ENCODE measurements around the gene INTS4.
"Not testable (repeated sequence)": the region's sequence is repeated elsewhere in the genome, so short reads cannot be mapped to it uniquely, and the experiment has no call there.

Gene INTS4

DNA sequence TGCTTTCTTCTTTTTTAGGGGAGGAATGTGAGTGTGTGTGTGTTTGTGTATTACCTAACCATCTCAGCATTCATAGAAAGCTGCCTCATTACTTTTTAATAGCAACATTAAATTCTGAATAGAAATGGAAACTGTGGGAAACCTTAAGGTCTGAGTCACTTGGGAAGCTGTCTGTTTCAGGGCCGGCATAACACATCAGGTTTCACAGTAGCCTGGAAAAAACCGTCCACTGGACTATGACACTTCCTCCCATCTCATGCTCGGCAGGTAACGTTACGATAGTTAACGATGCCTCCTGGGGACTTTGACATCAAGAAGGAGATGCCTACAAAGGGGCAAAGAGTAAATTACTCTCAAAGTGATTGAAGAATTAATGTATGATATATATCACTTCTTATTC lies 83.6 kb downstream of the INTS4 start:
- not testable (repeated sequence) for H3K27me3 ChIP-seq (ENCODE audit: control insufficient read depth in 2 of 2, insufficient read depth in 2 of 2, low read length in 2 of 2); H3K9ac ChIP-seq (ENCODE audit: low read depth in 1 of 2, low read length in 2 of 2); H3K4me3 ChIP-seq (ENCODE audit: low read length in 2 of 2); H3K27ac ChIP-seq (ENCODE audit: low read depth in 2 of 2, low read length in 2 of 2); H3K9me3 ChIP-seq (ENCODE audit: control insufficient read depth in 2 of 2, low read length in 2 of 2)
- peaks cover 2 to 17% of the 10 kb centered on the region in 2 donors for H3K36me3 ChIP-seq (ENCODE audit: control insufficient read depth in 2 of 2, insufficient read depth in 2 of 2, low read length in 2 of 2)
- peaks cover 6 to 11% of the 10 kb centered on the region in 2 donors for H3K4me1 ChIP-seq (ENCODE audit: control insufficient read depth in 2 of 2, insufficient read depth in 2 of 2, low read length in 2 of 2)

DNA sequence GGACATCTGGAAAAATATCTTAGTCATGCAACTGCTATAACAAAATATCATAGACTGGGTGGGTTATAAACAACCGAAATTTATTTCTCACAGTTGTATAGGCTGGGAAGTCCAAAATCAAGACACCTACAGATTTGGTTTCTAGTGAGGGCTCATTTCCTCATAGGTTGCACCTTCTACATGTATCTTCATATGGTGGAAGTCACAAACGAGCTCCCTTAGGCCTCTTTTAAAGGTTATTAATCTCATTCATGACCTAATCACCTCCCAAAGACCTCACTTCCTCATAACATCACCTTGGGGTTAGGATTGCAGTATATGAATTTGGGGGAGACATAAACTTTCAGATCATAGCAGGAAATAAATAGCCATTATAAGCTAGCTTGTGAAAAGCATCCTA lies 85.2 kb downstream of the INTS4 start:
- Histone ChIP-seq H3K27me3 (ENCODE audit: control insufficient read depth in 2 of 2, insufficient read depth in 2 of 2, low read length in 2 of 2) (no peaks in the 10 kb centered on the region), H3K9ac (ENCODE audit: low read depth in 1 of 2, low read length in 2 of 2) (no peak overlapping the region), H3K4me3 (ENCODE audit: low read length in 2 of 2) (no peak overlapping the region), H3K4me1 (ENCODE audit: control insufficient read depth in 2 of 2, insufficient read depth in 2 of 2, low read length in 2 of 2) (peaks cover 2% of the 10 kb centered on the region in 2 donors), H3K36me3 (ENCODE audit: control insufficient read depth in 2 of 2, insufficient read depth in 2 of 2, low read length in 2 of 2) (peaks cover 2 to 21% of the 10 kb centered on the region in 2 donors), H3K9me3 (ENCODE audit: control insufficient read depth in 2 of 2, low read length in 2 of 2) (no peaks in the 10 kb centered on the region), H3K27ac (ENCODE audit: low read depth in 2 of 2, low read length in 2 of 2) (no peak overlapping the region)

DNA sequence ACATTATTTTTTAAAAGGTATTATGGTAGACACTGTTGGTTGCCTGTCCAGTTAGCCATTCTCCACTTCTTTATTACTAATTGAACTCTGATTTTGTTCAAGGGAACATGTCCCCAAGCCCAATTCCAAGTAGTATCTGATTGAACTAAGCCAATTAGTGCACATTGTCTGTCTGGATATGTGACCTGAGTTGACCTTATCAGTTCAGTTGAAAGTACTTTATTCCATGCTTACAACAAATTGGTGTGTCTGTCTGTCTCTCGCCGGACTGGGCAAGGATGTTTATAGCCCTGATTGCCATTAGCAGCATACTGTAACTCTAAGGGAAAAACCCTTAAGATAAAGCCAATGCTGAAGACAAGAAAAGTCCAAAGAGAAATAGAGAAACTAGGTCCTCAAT lies 85.6 kb downstream of the INTS4 start:
- no peak overlapping the region for H3K4me3 ChIP-seq (ENCODE audit: low read length in 2 of 2)
- H3K4me1 ChIP-seq (ENCODE audit: control insufficient read depth in 2 of 2, insufficient read depth in 2 of 2, low read length in 2 of 2), result peaks cover 0 to under 1% of the 10 kb centered on the region in 2 donors
- H3K36me3 ChIP-seq (ENCODE audit: control insufficient read depth in 2 of 2, insufficient read depth in 2 of 2, low read length in 2 of 2), result peaks cover 2 to 21% of the 10 kb centered on the region in 2 donors
- H3K9me3 ChIP-seq (ENCODE audit: control insufficient read depth in 2 of 2, low read length in 2 of 2), result no peaks in the 10 kb centered on the region
- no peak overlapping the region for H3K27ac ChIP-seq (ENCODE audit: low read depth in 2 of 2, low read length in 2 of 2)
- H3K9ac ChIP-seq (ENCODE audit: low read depth in 1 of 2, low read length in 2 of 2), result no peak overlapping the region
- H3K27me3 ChIP-seq (ENCODE audit: control insufficient read depth in 2 of 2, insufficient read depth in 2 of 2, low read length in 2 of 2), result no peaks in the 10 kb centered on the region

DNA sequence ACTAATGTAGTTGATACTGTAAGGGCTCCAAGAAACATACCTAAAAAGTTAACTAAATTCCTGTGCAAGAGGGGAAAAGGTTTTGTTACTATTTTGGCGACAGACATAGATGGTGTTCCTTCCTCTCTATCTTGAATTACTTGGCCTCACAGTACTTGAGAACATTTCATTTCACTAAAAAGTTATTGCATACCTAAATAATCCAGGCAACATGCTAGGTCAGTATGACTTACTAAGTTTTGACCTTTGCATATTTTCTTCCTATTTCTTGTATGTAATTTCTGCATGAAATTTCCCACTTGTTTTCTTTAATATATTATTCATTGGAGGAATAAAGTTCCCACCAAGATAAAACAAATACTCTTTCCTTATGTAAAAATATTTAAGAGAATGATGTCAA lies 99.5 kb downstream of the INTS4 start:
- H3K9me3 ChIP-seq (ENCODE audit: control insufficient read depth in 2 of 2, low read length in 2 of 2); H3K9ac ChIP-seq (ENCODE audit: low read depth in 1 of 2, low read length in 2 of 2); H3K27me3 ChIP-seq (ENCODE audit: control insufficient read depth in 2 of 2, insufficient read depth in 2 of 2, low read length in 2 of 2); H3K4me1 ChIP-seq (ENCODE audit: control insufficient read depth in 2 of 2, insufficient read depth in 2 of 2, low read length in 2 of 2); H3K27ac ChIP-seq (ENCODE audit: low read depth in 2 of 2, low read length in 2 of 2); H3K4me3 ChIP-seq (ENCODE audit: low read length in 2 of 2): not testable (repeated sequence)
- H3K36me3 ChIP-seq (ENCODE audit: control insufficient read depth in 2 of 2, insufficient read depth in 2 of 2, low read length in 2 of 2), result peaks cover 0 to 11% of the 10 kb centered on the region in 2 donors

DNA sequence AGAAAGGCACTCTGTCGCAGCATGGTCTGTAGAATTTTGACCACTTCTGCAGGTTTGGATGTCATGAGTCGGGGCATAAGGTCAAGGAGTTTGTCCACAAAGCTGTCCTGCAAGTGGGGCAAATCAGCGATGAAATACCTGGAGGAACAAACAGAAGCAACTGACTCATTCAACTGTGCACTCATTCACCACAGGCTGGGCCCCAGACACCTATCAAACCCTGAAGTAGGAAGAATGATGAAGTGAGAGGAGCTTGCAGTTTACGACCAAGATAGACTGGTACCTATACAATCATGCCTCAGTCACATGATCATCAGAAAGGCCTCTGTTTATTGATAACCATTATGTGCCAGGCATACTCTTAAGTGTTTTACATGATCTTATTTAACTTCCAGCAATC lies 102.8 kb downstream of the INTS4 start:
- H3K27ac ChIP-seq (ENCODE audit: low read depth in 2 of 2, low read length in 2 of 2); H3K27me3 ChIP-seq (ENCODE audit: control insufficient read depth in 2 of 2, insufficient read depth in 2 of 2, low read length in 2 of 2); H3K9ac ChIP-seq (ENCODE audit: low read depth in 1 of 2, low read length in 2 of 2); H3K4me1 ChIP-seq (ENCODE audit: control insufficient read depth in 2 of 2, insufficient read depth in 2 of 2, low read length in 2 of 2); H3K4me3 ChIP-seq (ENCODE audit: low read length in 2 of 2); H3K36me3 ChIP-seq (ENCODE audit: control insufficient read depth in 2 of 2, insufficient read depth in 2 of 2, low read length in 2 of 2); H3K9me3 ChIP-seq (ENCODE audit: control insufficient read depth in 2 of 2, low read length in 2 of 2): not testable (repeated sequence)

DNA sequence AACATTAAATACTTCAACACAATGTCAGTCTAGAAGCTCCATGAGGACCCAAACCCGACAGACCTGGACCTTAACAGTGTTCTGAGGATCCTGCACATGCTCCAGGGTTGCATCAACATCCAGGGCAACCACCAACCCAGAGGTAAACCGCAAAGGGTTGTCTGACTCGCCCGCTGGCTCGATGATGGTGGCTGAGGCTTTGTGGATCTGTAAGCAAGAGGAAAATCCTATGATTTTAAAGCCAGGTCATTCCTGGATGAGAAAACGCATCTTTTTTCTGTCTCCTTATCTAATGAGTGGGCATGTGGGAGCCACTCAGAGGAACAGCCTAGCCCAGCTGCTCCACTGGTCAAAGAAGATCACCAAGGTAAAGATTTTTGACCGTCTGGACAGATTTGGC lies 103.2 kb downstream of the INTS4 start:
- H3K4me3 ChIP-seq (ENCODE audit: low read length in 2 of 2); H3K9me3 ChIP-seq (ENCODE audit: control insufficient read depth in 2 of 2, low read length in 2 of 2); H3K27me3 ChIP-seq (ENCODE audit: control insufficient read depth in 2 of 2, insufficient read depth in 2 of 2, low read length in 2 of 2); H3K36me3 ChIP-seq (ENCODE audit: control insufficient read depth in 2 of 2, insufficient read depth in 2 of 2, low read length in 2 of 2); H3K27ac ChIP-seq (ENCODE audit: low read depth in 2 of 2, low read length in 2 of 2); H3K4me1 ChIP-seq (ENCODE audit: control insufficient read depth in 2 of 2, insufficient read depth in 2 of 2, low read length in 2 of 2); H3K9ac ChIP-seq (ENCODE audit: low read depth in 1 of 2, low read length in 2 of 2): not testable (repeated sequence)

DNA sequence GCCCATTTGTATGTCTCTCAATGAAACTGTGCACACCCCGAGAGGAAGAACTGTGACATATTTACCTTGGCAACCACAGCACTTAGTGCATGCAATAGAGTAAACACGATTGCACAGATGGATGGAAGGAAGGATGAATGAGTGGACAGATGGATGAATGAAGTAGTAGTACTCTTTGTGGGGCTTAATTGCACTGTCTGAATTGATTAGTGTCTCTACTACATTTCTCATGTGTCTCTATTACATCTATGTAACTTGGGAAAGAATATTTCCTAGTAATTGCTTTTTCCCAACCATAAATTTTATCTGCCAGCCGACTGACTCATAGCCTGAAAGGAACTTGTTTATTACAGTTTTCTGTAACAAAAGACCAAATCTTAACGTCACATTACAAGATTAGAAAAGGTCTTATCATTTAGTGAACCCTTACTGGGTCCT lies 103.8 kb downstream of the INTS4 start:
- not testable (repeated sequence) for H3K27me3 ChIP-seq (ENCODE audit: control insufficient read depth in 2 of 2, insufficient read depth in 2 of 2, low read length in 2 of 2); H3K9me3 ChIP-seq (ENCODE audit: control insufficient read depth in 2 of 2, low read length in 2 of 2); H3K9ac ChIP-seq (ENCODE audit: low read depth in 1 of 2, low read length in 2 of 2); H3K36me3 ChIP-seq (ENCODE audit: control insufficient read depth in 2 of 2, insufficient read depth in 2 of 2, low read length in 2 of 2); H3K27ac ChIP-seq (ENCODE audit: low read depth in 2 of 2, low read length in 2 of 2); H3K4me1 ChIP-seq (ENCODE audit: control insufficient read depth in 2 of 2, insufficient read depth in 2 of 2, low read length in 2 of 2); H3K4me3 ChIP-seq (ENCODE audit: low read length in 2 of 2)

DNA sequence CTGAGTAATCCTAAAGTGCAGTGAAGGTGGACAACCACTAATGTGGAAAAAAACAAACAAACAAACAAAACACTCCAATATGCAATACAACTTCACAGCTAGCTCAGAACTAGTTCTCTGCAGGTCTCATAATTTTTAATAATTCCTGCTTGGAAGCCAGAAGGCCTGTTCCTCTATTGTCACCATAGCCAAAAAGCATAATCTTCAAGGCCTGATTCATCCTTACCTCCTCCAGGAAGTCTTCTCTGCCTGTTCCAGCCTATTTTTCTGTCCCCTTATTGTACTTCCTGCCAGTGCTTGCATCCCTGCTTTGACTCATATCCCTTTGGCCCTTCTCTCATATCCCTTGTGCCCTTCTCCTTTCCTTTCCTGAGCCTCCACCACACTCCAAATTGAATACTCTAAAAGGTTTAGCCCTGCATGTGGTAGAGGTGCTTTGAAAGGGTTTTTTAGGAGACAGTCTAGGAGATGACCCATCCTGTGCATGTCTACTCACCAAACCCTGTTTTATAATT lies 104.3 kb downstream of the INTS4 start:
- not testable (repeated sequence) for H3K9me3 ChIP-seq (ENCODE audit: control insufficient read depth in 2 of 2, low read length in 2 of 2); H3K9ac ChIP-seq (ENCODE audit: low read depth in 1 of 2, low read length in 2 of 2); H3K4me3 ChIP-seq (ENCODE audit: low read length in 2 of 2); H3K36me3 ChIP-seq (ENCODE audit: control insufficient read depth in 2 of 2, insufficient read depth in 2 of 2, low read length in 2 of 2); H3K27ac ChIP-seq (ENCODE audit: low read depth in 2 of 2, low read length in 2 of 2); H3K4me1 ChIP-seq (ENCODE audit: control insufficient read depth in 2 of 2, insufficient read depth in 2 of 2, low read length in 2 of 2); H3K27me3 ChIP-seq (ENCODE audit: control insufficient read depth in 2 of 2, insufficient read depth in 2 of 2, low read length in 2 of 2)

DNA sequence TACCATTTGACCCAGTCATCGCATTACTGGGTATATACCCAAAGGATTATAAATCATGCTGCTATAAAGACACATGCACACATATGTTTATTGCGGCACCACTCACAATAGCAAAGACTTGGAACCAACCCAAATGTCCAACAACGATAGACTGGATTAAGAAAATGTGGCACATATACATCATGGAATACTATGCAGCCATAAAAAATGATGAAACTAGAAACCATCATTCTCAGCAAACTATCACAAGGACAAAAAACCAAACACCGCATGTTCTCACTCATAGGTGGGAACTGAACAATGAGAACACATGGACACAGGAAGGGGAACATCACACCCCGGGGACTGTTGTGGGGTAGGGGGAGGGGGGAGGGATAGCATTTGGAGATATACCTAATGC lies 105.4 kb downstream of the INTS4 start:
- H3K27me3 ChIP-seq (ENCODE audit: control insufficient read depth in 2 of 2, insufficient read depth in 2 of 2, low read length in 2 of 2); H3K27ac ChIP-seq (ENCODE audit: low read depth in 2 of 2, low read length in 2 of 2); H3K9me3 ChIP-seq (ENCODE audit: control insufficient read depth in 2 of 2, low read length in 2 of 2); H3K9ac ChIP-seq (ENCODE audit: low read depth in 1 of 2, low read length in 2 of 2); H3K4me1 ChIP-seq (ENCODE audit: control insufficient read depth in 2 of 2, insufficient read depth in 2 of 2, low read length in 2 of 2); H3K4me3 ChIP-seq (ENCODE audit: low read length in 2 of 2): not testable (repeated sequence)
- peaks cover 6 to 13% of the 10 kb centered on the region in 2 donors for H3K36me3 ChIP-seq (ENCODE audit: control insufficient read depth in 2 of 2, insufficient read depth in 2 of 2, low read length in 2 of 2)

DNA sequence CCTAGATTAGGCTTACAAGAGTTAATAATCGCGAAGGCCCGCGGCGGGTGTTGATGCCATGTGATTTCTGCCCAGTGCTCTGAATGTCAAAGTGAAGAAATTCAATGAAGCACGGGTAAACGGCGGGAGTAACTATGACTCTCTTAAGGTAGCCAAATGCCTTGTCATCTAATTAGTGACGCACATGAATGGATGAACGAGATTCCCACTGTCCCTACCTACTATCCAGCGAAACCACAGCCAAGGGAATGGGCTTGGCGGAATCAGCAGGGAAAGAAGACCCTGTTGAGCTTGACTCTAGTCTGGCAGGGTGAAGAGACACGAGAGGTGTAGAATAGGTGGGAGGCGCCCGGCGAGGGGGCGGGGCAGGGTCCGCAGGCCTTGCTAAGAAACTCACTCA lies 108.1 kb downstream of the INTS4 start:
- Histone ChIP-seq H3K4me3 (ENCODE audit: low read length in 2 of 2) (no peak overlapping the region), H3K36me3 (ENCODE audit: control insufficient read depth in 2 of 2, insufficient read depth in 2 of 2, low read length in 2 of 2) (peaks cover 20 to 23% of the 10 kb centered on the region in 2 donors), H3K9ac (ENCODE audit: low read depth in 1 of 2, low read length in 2 of 2) (no peak overlapping the region), H3K9me3 (ENCODE audit: control insufficient read depth in 2 of 2, low read length in 2 of 2) (no peaks in the 10 kb centered on the region), H3K27me3 (ENCODE audit: control insufficient read depth in 2 of 2, insufficient read depth in 2 of 2, low read length in 2 of 2) (no peaks in the 10 kb centered on the region), H3K4me1 (ENCODE audit: control insufficient read depth in 2 of 2, insufficient read depth in 2 of 2, low read length in 2 of 2) (no peaks in the 10 kb centered on the region), H3K27ac (ENCODE audit: low read depth in 2 of 2, low read length in 2 of 2) (no peak overlapping the region)

DNA sequence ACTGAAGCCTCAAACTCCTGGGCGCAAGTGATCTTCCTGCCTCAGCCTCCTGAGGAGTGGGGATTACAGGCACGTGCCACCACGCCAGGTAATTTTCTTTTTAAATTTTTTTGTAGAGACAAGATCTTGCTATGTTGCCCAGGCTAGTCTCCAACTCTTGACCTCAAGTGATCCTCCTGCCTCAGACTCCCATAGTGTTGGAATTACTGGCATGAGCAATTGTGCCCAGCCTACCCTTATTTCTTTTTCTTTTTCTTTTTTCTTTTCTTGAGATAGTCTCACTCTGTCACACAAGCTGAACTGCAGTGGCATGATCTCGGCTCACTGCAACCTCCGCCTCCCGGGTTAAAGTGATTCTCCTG lies 109.7 kb downstream of the INTS4 start:
- no peak overlapping the region for H3K4me3 ChIP-seq (ENCODE audit: low read length in 2 of 2)
- H3K9me3 ChIP-seq (ENCODE audit: control insufficient read depth in 2 of 2, low read length in 2 of 2), result no peaks in the 10 kb centered on the region
- peaks cover 30 to 31% of the 10 kb centered on the region in 2 donors for H3K36me3 ChIP-seq (ENCODE audit: control insufficient read depth in 2 of 2, insufficient read depth in 2 of 2, low read length in 2 of 2)

More for the DNA sequence above, 109.7 kb downstream of the INTS4 start:
- Histone ChIP-seq H3K4me1 (ENCODE audit: control insufficient read depth in 2 of 2, insufficient read depth in 2 of 2, low read length in 2 of 2) (no peaks in the 10 kb centered on the region), H3K27me3 (ENCODE audit: control insufficient read depth in 2 of 2, insufficient read depth in 2 of 2, low read length in 2 of 2) (no peaks in the 10 kb centered on the region), H3K27ac (ENCODE audit: low read depth in 2 of 2, low read length in 2 of 2) (no peak overlapping the region), H3K9ac (ENCODE audit: low read depth in 1 of 2, low read length in 2 of 2) (no peak overlapping the region)
